ENCODE results near the gene RPS6KB2. TPM values are rescaled to one million over a fixed set of nuclear protein-coding genes. Genes with fewer than 3 reads are reported as not detected.
"Not testable (repeated sequence)": the region's sequence is repeated elsewhere in the genome, so short reads cannot be mapped to it uniquely, and the experiment has no call there.

The RPS6KB2 gene
- total RNA-seq, 1 donor from 2014 or later, result 53.3 TPM

DNA sequence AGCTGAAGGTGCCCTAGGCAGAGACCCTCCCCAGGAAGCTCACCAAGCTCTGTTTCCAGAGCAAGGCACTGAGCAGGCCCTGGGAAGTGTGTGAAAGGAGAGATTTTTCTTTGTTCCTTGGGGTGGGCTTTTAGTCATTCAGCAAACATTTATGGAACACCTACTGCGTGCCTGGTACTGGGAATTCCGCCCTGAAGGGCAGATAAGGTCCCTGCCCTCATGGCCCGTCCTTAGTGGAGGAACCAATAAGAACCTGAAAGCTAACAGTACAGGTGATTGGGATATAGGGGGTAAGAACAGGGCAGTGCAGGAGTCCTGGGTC is 36.9 kb downstream of the RPS6KB2 start:
- no peak for DNase-seq (ENCODE audit: low read depth)

DNA sequence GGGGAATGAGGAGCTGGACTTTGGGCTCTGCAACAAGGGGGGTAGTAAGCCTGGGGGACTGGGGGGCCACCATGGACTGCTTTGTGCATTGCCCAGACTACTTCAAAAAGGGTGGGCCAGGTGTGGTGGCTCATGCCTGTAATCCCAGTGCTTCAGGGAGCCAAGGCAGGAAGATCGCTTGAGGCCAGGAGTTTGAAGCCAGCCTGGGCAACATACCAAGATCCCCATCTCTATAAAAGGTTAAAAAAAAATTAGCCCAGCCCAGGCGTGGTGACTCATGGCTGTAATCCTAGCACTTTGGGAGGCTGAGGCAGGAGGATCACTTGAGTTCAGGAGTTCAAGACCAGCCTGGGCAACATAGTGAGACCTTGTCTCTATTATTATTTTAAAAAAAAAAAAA is 37.2 kb downstream of the RPS6KB2 start:
- DNase-seq (ENCODE audit: low read depth), result not testable (repeated sequence)

DNA sequence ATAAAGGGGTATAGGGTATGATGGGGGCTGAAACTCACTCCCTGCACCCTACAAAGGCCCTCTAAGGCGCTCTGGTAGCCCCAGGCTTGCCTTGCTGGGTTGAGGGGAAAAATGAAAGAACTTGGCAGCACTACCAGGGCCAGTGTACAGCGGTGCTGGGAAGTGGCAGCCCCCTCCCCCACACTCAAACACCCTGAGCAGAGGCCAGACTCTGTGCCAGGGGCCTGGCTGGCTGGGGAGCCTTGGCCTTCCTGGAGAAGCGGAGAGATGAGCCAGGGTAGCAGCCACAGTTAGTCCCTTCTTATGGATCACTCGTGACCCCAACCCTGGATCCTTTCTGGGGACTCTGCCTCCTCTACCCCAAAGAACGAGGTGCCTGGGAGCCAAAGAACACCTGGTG is 38.1 kb downstream of the RPS6KB2 start:
- no peak for DNase-seq (ENCODE audit: low read depth)

DNA sequence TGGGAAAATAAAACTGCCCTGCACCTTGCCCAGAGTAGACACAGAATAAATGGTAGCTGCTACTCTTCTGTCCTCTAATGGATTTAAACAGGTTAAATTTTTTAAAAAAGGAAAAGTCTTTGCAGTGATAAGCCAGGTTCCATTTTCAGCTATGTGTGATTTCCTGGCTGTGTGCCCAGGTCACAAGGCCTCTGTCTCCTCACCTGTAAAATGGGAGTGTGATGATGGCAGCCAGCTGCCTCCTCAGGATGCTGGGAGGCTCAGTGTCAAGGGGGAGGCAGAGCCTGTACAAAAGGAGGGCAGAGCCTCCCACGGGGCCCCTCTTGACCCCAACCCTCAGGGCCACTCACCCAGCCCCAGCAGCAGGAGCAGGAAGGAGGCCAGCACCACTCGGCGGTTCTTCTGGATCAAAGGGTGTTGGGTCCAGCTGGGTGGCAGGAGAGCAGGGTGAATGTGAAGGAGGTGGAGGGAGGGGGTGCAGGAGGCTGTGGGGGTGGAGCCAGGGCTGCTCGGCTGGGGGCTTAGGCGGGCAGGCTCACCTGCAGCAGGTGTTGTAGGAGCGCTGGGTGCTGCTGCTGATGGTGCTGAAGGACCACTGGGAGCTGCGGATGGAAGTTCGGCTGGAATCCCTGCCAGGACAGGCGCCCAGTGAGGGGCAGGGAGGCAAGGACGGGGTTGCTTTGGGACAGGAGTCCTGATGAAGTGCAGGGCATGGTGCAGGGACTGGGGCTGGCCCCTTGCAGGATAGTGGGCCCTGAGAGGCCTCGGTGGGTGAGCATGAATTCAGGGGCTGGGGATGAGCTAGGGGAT is 38.9 kb downstream of the RPS6KB2 start:
- no peak for DNase-seq (ENCODE audit: low read depth)

DNA sequence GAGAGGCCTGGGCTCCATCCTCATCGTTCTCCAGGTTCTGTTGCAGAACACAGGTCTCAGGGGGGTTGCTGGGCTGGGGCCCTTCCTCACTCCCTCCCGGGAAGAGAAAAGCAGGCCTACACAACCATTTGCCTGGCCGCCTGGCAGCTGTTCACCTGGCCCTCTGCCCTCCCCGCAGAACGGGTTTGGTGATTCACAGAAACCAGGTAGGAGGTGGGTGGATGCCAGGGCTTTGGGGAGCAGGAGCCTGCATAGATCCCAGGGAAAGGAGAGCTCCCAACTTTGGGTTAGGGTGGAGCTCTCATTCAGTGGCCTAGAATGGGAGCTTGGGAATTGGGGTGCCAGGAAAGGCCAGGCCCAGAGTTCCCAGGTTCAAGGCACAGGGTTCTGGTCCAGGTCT is 39.8 kb downstream of the RPS6KB2 start:
- peak; percentile 38 for DNase-seq (ENCODE audit: low read depth)

- DNase-seq (ENCODE audit: low read depth), result no peak
Measured at GRCh38 chr11:67468456-67468758, 40.1 kb downstream of the RPS6KB2 start.

DNA sequence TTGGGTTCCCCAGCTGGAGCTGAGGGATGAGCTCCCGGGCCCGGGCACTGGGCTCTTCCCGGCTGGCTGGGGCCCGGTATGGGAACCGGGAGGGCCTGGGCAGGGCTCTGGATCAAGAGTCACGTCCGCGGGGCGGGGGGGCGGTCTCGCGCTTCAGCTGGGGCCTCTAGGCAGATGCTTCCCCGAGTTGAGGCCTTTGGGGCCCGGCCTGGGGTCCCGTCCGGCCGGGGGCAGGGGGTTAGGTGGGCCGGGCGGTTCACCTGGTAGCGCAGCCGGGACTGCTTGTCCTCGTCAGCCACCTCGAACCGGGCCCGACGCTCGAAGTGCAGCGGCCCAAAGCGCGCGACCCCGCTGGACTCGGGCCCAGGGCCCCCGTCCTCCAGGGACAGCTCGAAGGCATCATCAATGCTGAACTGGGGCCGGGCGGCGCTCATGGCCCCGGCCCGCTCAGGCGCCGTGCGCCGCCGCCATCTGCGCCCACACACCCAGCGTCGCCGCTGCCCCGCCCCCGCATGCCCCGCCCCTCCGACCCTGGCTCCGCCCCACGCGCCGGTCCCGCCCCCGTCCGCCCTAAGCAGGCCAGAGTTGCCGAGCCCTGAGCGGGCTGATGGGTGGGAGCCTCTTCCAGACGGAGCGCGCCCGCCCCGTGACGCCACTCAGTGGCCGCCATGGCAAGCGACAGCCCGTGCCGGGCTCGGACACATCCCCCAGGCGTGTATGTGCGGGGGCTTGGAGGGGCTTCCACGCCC is 40.6 kb downstream of the RPS6KB2 start, which contains the start of gene TMEM134:
TSS of gene TMEM134 (minus strand) at position 493 of the 749 bp plus-strand sequence. CDS start at position 434, 59 bp downstream.
- peak; percentile 93 for DNase-seq (ENCODE audit: low read depth)

- no peak for DNase-seq (ENCODE audit: low read depth)
Measured at GRCh38 chr11:67469508-67469811, 41.2 kb downstream of the RPS6KB2 start.

GRCh38 chr11:67470337-67471002 is 42.2 kb downstream of the RPS6KB2 start:
- DNase-seq (ENCODE audit: low read depth), result no peak

- no peak for DNase-seq (ENCODE audit: low read depth)
Measured at GRCh38 chr11:67472882-67473281, 44.6 kb downstream of the RPS6KB2 start.

- DNase-seq (ENCODE audit: low read depth), result not testable (repeated sequence)
Measured at GRCh38 chr11:67476692-67477091, 48.4 kb downstream of the RPS6KB2 start.

- DNase-seq (ENCODE audit: low read depth), result not testable (repeated sequence)
Measured at GRCh38 chr11:67477344-67478050, 49.2 kb downstream of the RPS6KB2 start.

GRCh38 chr11:67482275-67482826 is 54.1 kb downstream of the RPS6KB2 start:
- DNase-seq (ENCODE audit: low read depth), result no peak

- DNase-seq (ENCODE audit: low read depth), result peak; percentile 99
Measured at GRCh38 chr11:67482827-67483798, 54.8 kb downstream of the RPS6KB2 start, which contains the start of gene AIP. Gene AIP, plus strand, starts transcription at chr11:67483026. Its CDS starts 133 bp downstream, at chr11:67483159.

- no peak for DNase-seq (ENCODE audit: low read depth)
Measured at GRCh38 chr11:67483831-67484665, 55.8 kb downstream of the RPS6KB2 start.

DNA sequence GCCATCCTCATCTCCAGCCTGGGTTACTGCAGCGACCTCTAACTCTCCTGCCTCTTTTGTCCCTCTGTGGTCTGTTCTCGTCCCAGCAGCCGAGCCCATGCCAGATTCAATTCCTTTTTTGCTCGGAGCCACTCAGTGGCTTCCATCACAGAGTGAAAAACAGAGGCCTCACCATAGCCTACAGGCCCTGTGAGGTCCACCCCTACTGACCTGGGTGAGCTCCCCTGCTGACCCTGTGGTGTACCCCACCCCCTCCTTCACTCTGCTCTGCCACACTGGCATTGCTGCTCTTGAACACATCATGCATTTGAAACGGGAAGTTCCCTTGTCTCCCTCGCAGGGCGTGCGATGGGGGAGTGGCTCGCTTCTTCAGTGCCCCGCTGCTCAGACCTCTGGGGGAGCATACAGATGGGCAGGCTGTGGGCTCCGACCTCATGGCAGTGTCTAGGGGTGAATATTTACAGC is 56.6 kb downstream of the RPS6KB2 start:
- no peak for DNase-seq (ENCODE audit: low read depth)
